Hepatic stellate cell (primary cell): ENCODE measurements around the gene PRDM7.
"Not testable (repeated sequence)": the region's sequence is repeated elsewhere in the genome, so short reads cannot be mapped to it uniquely, and the experiment has no call there.

Experiments
- DNase-seq: peaks from one replicate; pipeline ENCODE4 v3.0.0; 2011; ENCODE audit warnings: low spot score

The PRDM7 gene

DNA sequence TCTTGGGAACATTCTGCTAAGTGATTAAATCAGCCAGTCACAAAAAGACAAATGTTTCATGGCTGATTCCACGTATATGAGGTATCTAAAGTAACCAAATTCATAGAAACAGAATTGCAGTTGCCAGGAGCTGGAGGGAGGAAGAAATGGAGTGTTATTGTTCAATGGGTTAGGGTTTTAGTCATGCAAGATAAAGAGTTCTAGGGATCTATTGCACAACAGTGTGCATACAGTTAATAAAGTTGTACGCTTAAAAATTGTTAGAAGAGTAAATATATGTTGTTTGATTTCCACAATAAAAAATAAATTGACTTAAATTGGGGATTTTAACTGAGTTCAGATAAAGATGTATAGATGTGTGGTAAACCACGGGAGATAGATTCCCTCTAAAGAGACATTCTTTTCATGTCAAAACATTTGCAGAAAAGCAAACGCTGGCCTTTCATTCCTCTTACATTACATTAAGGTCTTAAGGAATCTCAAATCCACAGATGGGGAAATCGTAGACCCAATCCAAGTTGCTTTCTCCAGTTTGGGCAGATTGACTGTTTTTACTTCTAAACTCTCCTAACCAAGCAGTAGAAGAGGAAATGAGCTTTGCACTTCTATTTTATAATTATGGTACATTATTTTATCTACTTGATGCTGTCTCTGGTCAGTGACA is 4.6 kb downstream of the PRDM7 start:
- no peak for DNase-seq

- DNase-seq: no peak
Observed at GRCh38 chr16:90070440-90070839, 6.7 kb downstream of the PRDM7 start.

GRCh38 chr16:90061437-90061836 is 15.7 kb downstream of the PRDM7 start:
- DNase-seq: no peak

- DNase-seq: peak; percentile 51
Observed at GRCh38 chr16:90057738-90058173, 19.4 kb downstream of the PRDM7 start.

DNA sequence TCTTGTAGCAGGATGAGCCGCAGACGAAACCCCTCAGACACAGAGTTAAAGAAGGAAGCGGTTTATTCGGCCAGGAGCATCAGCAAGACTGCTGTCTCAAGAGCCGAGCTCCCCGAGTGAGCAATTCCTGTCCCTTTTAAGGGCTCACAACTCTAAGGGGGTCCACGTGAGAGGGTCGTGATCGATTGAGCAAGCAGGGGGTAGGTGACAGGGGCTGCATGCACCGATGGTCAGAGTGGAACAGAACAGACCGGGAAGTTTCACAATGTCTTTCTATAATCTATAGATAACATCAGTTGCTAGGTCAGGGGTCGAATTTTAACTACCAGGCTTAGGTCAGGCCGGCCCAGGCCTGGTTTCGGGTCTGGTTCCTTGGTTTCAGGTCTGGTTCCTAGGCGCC is 20.6 kb downstream of the PRDM7 start:
- not testable (repeated sequence) for DNase-seq

DNA sequence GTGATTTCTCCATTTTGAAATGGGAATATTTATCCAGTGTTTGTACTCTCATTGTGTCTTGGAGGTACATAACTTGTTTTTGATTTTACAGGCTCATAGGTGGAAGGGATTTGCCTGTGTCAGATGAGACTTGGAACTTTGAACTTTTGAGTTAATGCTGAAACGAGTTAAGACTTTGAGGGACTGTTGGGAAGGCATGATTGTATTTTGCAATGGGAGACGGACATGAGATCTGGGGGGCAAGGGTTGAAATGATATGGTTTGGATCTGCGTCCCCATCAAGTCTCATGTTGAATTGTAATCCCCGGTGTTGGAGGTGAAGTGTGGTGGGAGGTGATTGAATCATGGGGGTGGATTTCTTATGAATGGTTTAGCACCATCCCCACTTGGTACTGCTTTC is 21.8 kb downstream of the PRDM7 start:
- DNase-seq: no peak

GRCh38 chr16:90054554-90054953 is 22.6 kb downstream of the PRDM7 start:
- no peak for DNase-seq

- no peak for DNase-seq
Observed at GRCh38 chr16:90053902-90054500, 23.1 kb downstream of the PRDM7 start.

DNA sequence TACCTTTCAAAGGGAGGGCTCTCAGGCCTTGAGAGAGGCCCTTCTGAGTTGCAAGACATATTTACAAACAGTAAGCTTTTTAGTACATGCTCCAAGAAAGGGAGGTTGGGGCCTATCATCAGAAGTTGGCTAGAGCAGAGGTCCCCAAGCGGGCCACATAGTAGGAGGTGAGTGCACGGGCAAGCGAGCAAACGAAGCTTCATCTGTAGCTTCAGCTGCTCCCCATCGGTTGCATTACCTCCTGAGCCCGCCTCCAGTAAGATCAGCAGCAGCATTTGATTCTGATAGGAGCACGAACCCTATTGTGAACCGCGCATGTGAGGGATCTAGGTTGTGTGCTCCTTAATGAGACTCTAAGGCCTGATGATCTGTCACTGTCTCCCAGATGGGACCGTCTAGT is 26.2 kb downstream of the PRDM7 start:
- no peak for DNase-seq

GRCh38 chr16:90048737-90049330 is 28.3 kb downstream of the PRDM7 start:
- DNase-seq: no peak

- no peak for DNase-seq
Observed at GRCh38 chr16:90048347-90048722, 28.8 kb downstream of the PRDM7 start.

GRCh38 chr16:90047714-90048346 is 29.3 kb downstream of the PRDM7 start:
- no peak for DNase-seq

GRCh38 chr16:90046971-90047713 is 30.0 kb downstream of the PRDM7 start:
- peak; percentile 60 for DNase-seq

- DNase-seq: no peak
Observed at GRCh38 chr16:90046122-90046970, 30.8 kb downstream of the PRDM7 start.

DNA sequence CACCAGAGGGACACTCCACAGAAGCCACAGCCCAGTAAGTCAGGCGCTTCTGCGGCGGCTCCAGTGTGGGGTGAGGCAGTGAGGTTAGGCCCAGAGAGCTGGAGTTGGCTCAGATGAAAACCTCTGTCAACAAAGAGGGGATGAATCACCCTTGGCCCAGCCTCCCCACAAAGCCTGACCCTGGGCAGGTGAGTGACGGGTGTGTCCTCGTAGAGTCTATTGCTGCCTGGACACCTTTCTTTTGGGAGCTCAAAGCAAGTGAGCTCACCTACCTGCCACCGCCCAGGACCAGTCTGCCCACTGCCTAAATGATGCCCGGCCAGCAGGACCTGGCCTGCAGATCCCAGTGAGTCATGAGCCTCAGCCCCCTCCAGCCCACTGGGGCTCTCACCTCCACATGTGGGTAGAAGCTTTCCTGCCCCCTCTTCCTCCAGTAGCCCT is 33.0 kb downstream of the PRDM7 start:
- no peak for DNase-seq

DNA sequence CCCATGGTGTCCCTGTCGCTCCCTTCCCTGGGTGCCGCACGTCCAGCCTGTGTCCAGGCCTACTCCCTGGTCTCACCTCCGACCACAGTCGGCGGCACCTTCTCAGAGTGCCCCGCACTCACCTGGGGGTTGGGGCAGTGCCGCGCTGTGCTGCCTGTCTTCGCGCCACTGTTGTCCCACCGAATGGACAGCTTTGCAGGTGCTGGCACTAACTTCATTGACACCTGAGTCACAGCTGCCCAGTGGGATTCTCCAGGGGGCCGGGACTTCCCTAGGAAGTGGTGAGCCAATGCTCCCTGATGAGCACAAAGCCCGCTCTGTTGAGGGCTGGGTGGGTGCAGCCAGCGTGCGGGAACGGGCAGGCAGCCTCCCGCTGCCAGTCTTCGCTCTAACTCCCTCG is 33.6 kb downstream of the PRDM7 start:
- no peak for DNase-seq

- DNase-seq: no peak
Observed at GRCh38 chr16:90042946-90043514, 34.1 kb downstream of the PRDM7 start.

DNA sequence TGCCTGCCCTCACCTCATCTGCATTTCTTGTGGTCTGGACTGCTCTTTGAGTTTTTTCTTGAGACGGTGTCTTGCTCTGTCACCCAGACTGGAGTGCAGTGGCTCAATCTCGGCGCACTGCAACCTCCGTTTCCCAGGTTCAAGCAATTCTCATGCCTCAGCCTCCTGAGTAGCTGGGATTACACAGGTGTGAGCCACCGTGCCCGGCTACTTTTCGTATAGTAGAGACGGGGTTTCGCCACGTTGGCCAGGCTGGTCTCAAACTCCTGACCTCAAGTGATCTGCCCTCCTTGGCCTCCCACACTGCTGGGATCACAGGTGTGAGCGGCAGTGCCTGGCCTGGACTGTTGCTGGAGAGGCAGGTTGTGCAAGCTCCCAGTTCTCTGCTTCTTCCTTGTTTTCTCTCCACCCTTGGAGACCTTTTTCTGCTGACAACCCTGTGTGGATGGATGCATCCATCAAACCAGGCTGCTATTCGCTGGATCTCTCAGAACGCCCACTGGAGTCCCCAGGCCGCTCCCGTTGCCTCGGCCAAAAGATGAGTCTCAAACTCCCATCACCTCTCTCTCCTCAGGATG is 35.1 kb downstream of the PRDM7 start:
- no peak for DNase-seq

GRCh38 chr16:90040152-90041023 is 36.7 kb downstream of the PRDM7 start:
- no peak for DNase-seq

GRCh38 chr16:90037276-90037675 is 39.9 kb downstream of the PRDM7 start:
- no peak for DNase-seq
